ENCODE data around the gene THUMPD3.

Gene THUMPD3

GRCh38 chr3:9369508-9369907 is 6.7 kb downstream of the THUMPD3 start:
- DNase-seq, result no peak

GRCh38 chr3:9373465-9373864 is 10.6 kb downstream of the THUMPD3 start:
- no peak for DNase-seq

GRCh38 chr3:9377981-9378380 is 15.1 kb downstream of the THUMPD3 start:
- no peak for DNase-seq

GRCh38 chr3:9379327-9379726 is 16.5 kb downstream of the THUMPD3 start:
- DNase-seq, result no peak

- no peak for DNase-seq
Observed at GRCh38 chr3:9380014-9380413, 17.2 kb downstream of the THUMPD3 start.

GRCh38 chr3:9384141-9384828 is 21.4 kb downstream of the THUMPD3 start:
- no peak for DNase-seq

- DNase-seq, result no peak
Observed at GRCh38 chr3:9385187-9386077, 22.6 kb downstream of the THUMPD3 start.

- DNase-seq, result no peak
Observed at GRCh38 chr3:9386078-9386459, 23.2 kb downstream of the THUMPD3 start.

GRCh38 chr3:9386501-9387321 is 23.9 kb downstream of the THUMPD3 start:
- no peak for DNase-seq

- no peak for DNase-seq
Observed at GRCh38 chr3:9387322-9387655, 24.4 kb downstream of the THUMPD3 start.

GRCh38 chr3:9388142-9388541 is 25.3 kb downstream of the THUMPD3 start:
- no peak for DNase-seq

GRCh38 chr3:9388562-9389272 is 25.9 kb downstream of the THUMPD3 start:
- no peak for DNase-seq

GRCh38 chr3:9390265-9390888 is 27.5 kb downstream of the THUMPD3 start:
- DNase-seq, result no peak

- DNase-seq, result no peak
Observed at GRCh38 chr3:9392041-9392440, 29.2 kb downstream of the THUMPD3 start.

- no peak for DNase-seq
Observed at GRCh38 chr3:9395570-9396300, 32.9 kb downstream of the THUMPD3 start.

GRCh38 chr3:9396301-9396631 is 33.4 kb downstream of the THUMPD3 start:
- peak; percentile 83 for DNase-seq

GRCh38 chr3:9396632-9397331 is 33.9 kb downstream of the THUMPD3 start:
- DNase-seq, result peak; percentile 95

- peak; percentile 92 for DNase-seq
Observed at GRCh38 chr3:9397332-9397905, 34.6 kb downstream of the THUMPD3 start, which contains the start of gene SETD5. Gene SETD5 (plus strand): TSS chr3:9397615. CDS start chr3:9428939, 31,324 bp downstream.

GRCh38 chr3:9397906-9398699 is 35.2 kb downstream of the THUMPD3 start:
- peak; percentile 33 for DNase-seq
